Thyroid gland (tissue), 4 donors: ENCODE results near the gene NBDY.

ENCODE experiments used
- POLR2A ChIP-seq, 2 donors: fragments of 450-650 bp; IDR thresholded peaks; one replicate each; pipeline ENCODE4 v1.6.1; 2017; ENCODE audit warnings: antibody characterized with exemption in 2 of 2, mild to moderate bottlenecking in 2 of 2, moderate library complexity in 1 of 2
- TF ChIP-seq, protein P1 (sequence below), 6 experiments: fragments of 200-600 bp in 3 of 6; fragments of 450-650 bp in 3 of 6; sonication (generic) in 3 of 6; IDR thresholded peaks; one replicate each; pipeline ENCODE4 v1.5.1; 2016 to 2019; ENCODE audit warnings: antibody characterized with exemption in 6 of 6, mild to moderate bottlenecking in 2 of 6, inconsistent platforms in 1 of 6, moderate library complexity in 1 of 6

DNA sequence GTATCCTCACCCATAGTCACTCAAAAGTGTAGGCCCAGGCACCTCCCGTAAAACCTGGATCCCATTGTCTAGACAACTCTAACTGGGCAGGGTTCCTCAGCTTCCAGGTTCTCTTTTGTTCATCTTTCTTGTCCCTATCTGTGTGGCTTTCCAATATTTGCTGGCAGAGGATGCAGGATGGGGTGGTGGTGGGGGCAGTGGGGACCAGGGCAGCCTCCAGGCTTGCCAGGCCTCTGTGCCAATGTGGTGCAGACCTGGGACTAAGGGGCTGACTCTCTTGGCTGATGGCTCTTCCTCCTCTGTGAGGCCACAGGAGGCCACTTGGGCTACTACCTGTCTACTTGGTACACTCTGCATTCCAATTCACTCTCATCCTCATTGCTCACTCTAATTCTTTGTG, 76.4 kb downstream of the NBDY start:
- TF ChIP-seq, protein P1, sequence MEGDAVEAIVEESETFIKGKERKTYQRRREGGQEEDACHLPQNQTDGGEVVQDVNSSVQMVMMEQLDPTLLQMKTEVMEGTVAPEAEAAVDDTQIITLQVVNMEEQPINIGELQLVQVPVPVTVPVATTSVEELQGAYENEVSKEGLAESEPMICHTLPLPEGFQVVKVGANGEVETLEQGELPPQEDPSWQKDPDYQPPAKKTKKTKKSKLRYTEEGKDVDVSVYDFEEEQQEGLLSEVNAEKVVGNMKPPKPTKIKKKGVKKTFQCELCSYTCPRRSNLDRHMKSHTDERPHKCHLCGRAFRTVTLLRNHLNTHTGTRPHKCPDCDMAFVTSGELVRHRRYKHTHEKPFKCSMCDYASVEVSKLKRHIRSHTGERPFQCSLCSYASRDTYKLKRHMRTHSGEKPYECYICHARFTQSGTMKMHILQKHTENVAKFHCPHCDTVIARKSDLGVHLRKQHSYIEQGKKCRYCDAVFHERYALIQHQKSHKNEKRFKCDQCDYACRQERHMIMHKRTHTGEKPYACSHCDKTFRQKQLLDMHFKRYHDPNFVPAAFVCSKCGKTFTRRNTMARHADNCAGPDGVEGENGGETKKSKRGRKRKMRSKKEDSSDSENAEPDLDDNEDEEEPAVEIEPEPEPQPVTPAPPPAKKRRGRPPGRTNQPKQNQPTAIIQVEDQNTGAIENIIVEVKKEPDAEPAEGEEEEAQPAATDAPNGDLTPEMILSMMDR (IDR thresholded peaks at IDR 0.05) = no peak
- no peak for TF ChIP-seq POLR2A (IDR thresholded peaks at IDR 0.05)
